Esophagus squamous epithelium (tissue), 4 donors: Measurements from ENCODE around the gene PANK4.

ENCODE experiments used
- POLR2A ChIP-seq, 4 donors: fragments of 450-650 bp; IDR thresholded peaks; one replicate each; pipeline ENCODE4 v1.6.1; 2017; ENCODE audit warnings: antibody characterized with exemption in 4 of 4, mild to moderate bottlenecking in 4 of 4, moderate library complexity in 3 of 4
- TF ChIP-seq, protein P1 (sequence below), 6 experiments: fragments of 450-650 bp in 4 of 6; fragments of 200-600 bp in 2 of 6; sonication (generic) in 2 of 6; IDR thresholded peaks; one replicate each; pipeline ENCODE4 v1.5.1; 2016 to 2019; ENCODE audit warnings: antibody characterized with exemption in 6 of 6, mild to moderate bottlenecking in 4 of 6, moderate library complexity in 4 of 6

DNA sequence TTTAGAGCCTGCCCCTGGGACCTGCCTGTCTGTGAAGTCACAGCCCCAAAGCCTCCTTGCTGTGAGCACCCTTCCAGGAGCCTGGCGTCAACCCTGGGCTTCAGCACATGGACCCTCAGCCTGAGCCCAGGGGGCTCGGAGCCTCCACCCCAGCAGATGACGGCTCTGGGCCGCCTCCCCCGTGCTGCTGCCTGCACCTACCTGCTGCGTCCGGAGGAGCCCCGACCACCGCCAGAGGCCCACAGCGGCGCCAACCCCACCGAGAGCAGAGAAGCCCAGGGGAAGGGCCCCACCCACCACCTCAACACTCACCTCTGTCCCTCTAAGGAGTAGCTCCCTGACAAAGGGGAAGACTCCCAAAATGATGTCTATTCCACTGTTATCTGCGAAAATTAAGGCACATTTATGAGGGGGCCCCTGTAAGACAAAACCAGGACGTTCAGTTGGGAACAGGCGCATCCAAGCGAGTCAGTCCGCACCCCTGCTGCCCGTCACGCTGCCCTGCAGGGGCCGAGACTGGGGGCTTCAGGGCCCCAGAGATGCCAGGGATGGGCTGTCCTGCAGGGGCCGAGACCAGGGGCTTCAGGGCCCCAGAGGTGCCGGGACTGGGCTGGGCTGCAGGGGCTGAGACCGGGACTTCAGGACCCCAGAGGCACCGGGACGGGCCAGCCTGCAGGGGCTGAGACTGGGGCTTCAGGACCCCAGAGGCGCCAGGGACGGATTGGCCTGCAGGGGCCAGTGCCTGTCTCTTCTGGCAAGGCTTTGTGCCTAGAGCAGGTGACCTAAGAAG lies 15.8 kb downstream of the PANK4 start:
- TF ChIP-seq POLR2A (IDR thresholded peaks at IDR 0.05): no peak
- TF ChIP-seq, protein P1, sequence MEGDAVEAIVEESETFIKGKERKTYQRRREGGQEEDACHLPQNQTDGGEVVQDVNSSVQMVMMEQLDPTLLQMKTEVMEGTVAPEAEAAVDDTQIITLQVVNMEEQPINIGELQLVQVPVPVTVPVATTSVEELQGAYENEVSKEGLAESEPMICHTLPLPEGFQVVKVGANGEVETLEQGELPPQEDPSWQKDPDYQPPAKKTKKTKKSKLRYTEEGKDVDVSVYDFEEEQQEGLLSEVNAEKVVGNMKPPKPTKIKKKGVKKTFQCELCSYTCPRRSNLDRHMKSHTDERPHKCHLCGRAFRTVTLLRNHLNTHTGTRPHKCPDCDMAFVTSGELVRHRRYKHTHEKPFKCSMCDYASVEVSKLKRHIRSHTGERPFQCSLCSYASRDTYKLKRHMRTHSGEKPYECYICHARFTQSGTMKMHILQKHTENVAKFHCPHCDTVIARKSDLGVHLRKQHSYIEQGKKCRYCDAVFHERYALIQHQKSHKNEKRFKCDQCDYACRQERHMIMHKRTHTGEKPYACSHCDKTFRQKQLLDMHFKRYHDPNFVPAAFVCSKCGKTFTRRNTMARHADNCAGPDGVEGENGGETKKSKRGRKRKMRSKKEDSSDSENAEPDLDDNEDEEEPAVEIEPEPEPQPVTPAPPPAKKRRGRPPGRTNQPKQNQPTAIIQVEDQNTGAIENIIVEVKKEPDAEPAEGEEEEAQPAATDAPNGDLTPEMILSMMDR (IDR thresholded peaks at IDR 0.05): no peak
